NCI-H69 (cell line): ENCODE measurements around the gene NAPEPLD.
A peak's percentile ranks its signal among the peaks of the same experiment; 100 is the strongest.
"Not testable (repeated sequence)": the region's sequence is repeated elsewhere in the genome, so short reads cannot be mapped to it uniquely, and the experiment has no call there.

Source experiments
- DNase-seq: peaks from one replicate; lab custom pipeline; 2025; lab: John Stamatoyannopoulos, UW

Gene NAPEPLD

GRCh38 chr7:103148994-103149807 lies at the start of gene NAPEPLD:
TSS of gene NAPEPLD (minus strand) at chr7:103149099. CDS start at chr7:103128776, 20,323 bp downstream.
- peak; percentile 98 for DNase-seq

DNA sequence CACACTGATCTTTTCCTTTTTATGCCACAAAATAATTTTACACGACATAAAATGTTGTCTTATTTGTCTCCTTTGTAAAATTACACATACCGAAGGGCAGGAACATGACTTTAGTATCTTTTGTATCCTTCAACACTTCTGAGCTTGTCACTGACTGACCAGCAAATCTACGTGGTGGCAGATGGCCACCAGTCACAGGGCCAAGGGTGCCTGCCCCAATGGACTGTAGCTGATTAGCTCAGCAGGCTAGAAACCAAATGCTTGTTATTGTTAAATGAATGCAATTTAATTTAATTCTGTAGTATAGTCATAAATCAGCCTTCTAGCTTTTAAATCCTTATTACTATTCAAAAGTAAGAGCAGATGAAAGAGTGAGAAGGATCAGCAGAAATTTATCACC lies 49.2 kb upstream of the NAPEPLD start:
- DNase-seq: peak; percentile 14

- DNase-seq: not testable (repeated sequence)
These were observed 46.5 kb upstream of the NAPEPLD start for GRCh38 chr7:103195364-103195763.

GRCh38 chr7:103172415-103173146 lies 23.7 kb upstream of the NAPEPLD start:
- DNase-seq: peak; percentile 19

- not testable (repeated sequence) for DNase-seq
These were observed 23.0 kb upstream of the NAPEPLD start for GRCh38 chr7:103171695-103172414.

GRCh38 chr7:103166921-103167544 lies 18.1 kb upstream of the NAPEPLD start:
- DNase-seq: not testable (repeated sequence)

DNA sequence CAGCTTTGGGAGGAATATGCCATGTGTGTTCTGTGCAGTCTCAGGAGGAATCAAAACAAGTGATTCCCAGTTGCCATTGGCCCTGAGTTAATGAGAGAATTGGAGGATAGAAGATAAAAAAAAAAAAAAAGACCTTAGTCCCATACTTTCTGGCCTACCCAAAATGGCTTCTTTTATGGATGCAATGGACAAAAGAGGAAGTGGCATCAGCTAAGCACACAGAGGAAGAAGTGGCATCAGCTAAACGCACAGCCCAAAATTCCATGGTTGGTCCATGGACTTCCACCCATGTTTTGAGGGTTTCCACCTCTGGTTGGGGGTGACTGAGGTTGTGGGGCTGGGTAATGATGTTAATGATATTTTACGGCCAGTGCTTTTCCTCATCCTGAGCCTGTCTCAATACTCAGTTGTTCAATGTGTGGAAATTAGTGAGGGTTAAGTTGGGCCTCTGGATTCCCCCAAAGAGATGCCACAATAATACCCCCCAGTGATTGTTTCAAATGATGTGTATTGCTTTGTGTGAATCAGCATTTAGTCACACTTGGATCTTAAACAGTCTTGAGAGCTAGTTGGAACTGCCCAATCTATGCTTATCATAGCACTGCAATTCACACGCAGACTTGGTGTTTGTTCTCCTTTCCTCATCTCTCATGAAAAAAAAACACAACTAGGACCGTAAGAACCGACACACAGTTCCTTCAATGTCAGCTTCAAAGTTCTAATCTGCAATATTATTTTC lies 14.4 kb upstream of the NAPEPLD start:
- DNase-seq: not testable (repeated sequence)

GRCh38 chr7:103162641-103163040 lies 13.7 kb upstream of the NAPEPLD start:
- not testable (repeated sequence) for DNase-seq

GRCh38 chr7:103161998-103162616 lies 13.2 kb upstream of the NAPEPLD start:
- not testable (repeated sequence) for DNase-seq

DNA sequence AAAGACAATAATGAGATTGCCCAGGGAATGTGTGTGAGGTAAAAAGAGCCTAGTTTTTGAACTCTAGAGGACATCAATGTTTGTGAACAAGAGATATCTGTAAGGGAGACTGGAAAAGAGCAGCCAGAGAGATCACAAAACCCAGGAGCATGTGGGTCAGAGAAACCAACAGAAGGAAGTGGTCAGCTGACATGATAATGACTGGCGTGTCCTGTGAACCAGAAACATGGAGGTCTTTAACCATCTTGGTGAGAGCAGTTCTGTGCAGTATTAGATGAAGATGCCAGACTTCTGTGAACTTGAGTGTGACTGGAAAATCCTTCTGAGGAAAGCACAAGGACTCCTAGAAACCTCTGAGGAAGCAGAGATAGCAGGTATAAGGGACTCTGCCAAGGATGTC lies 10.2 kb upstream of the NAPEPLD start:
- not testable (repeated sequence) for DNase-seq

- not testable (repeated sequence) for DNase-seq
These were observed 6.6 kb upstream of the NAPEPLD start for GRCh38 chr7:103155331-103156024.

GRCh38 chr7:103154042-103154441 lies 5.1 kb upstream of the NAPEPLD start:
- peak; percentile 38 for DNase-seq

GRCh38 chr7:103152744-103153617 lies 4.1 kb upstream of the NAPEPLD start:
- DNase-seq: not testable (repeated sequence)

DNA sequence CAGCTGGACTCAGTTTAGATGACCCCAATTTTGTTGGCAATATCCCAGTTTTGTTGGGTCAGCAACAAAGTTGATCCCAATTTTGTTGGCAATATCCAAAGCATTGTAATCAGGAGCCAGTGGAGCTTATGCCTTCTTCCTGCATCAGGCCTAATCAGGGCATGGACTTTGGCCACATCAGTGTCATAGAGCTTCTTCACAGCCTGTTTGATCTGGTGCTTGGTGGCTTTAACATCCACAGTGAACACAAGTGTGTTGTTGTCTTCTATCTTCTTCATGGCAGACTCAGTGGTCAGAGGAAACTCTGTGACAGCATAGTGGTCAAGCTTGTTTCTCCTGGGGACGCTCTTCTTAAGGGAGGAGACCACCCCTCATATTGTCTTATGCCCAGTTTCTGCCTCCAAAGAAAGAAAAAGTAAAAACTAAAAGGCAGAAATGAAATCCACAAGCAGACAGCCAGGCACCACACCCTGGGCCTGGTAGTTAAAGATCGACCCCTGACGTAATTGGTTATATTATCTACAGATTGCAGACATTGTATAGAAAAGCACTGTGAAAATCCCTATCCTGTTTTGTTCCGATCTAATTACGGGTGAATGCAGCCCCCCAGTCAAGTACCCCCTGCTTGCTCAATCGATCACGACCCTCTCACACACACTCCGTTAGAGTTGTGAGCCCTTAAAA lies 3.2 kb upstream of the NAPEPLD start:
- not testable (repeated sequence) for DNase-seq

GRCh38 chr7:103150192-103150591 lies 1.3 kb upstream of the NAPEPLD start:
- no peak for DNase-seq

- DNase-seq: no peak
These were observed 895 bp upstream of the NAPEPLD start for GRCh38 chr7:103149808-103150180.

DNA sequence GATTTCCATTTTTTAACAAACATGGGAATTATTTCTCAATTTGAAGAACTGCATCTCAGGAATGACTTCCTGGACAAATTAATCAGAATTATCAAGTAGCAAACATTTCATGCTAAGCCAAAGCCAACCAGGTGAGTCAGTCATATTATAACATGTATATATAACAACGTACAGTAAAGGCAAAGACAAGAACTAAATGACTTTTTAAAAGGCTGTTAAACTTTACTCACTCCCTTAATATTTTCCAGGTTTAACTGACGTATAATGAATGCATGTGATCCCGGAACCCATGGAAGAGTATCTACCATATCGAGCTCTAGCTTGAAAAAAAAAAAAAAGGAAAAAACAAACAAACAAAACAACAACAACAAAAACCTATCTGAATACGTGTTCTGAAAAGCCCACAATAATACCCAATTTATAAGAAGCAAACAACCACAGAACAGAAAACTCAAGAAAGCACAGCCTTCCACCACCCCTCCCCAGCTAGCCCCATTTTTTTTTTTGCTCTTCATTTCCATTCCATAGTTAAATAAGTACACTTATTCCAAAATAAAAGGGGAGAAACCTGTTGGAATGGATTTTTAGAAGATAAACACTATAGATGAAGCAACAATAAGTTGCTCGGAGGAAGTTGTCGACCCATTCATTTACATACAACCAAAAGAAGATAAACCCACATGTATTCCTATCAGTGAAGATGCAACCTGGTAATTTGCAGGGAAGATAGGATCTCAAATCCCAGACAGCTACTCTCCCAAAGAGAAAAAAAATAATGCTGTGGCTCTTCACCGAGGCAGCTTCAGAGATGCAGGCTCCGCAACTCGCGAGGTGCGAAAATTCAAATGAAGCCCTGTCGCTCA lies 537 bp downstream of the NAPEPLD start:
- DNase-seq: peak; percentile 44

DNA sequence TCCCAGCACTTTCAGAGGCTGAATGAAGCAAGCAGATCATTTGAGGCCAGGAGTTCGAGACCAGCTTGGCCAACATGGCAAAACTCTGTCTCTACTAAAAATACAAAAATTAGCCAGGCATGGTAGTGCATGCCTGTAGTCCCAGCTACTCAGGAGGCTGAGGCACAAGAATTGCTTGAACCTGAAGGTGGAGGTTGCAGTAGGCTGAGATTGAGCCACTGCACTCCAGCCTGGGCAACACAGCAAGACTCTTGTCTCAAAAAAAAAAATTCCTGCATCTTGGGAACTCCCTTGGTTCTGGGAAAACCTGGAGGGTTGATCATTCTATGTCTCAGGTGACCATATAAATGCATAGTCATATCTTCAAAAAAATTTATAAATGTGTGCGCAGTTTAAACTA lies 4.1 kb downstream of the NAPEPLD start:
- DNase-seq: not testable (repeated sequence)
